H9 (cell line): ENCODE measurements around the gene NCOA1. TPM values are rescaled to one million over a fixed set of nuclear protein-coding genes. Genes with fewer than 3 reads are reported as not detected.

Experiments used
- DNase-seq: peaks from one replicate; pipeline ENCODE4 v3.0.0-alpha.2; 2017
- H2AFZ ChIP-seq: one replicate; pipeline ENCODE4 v1.6.1; 2013; ENCODE audit warnings: mild to moderate bottlenecking, low read length, control low read depth, moderate library complexity
- H2AK5ac ChIP-seq: 2 replicates; pipeline ENCODE4 v1.6.1; 2013; ENCODE audit warnings: low read length, control low read depth, mixed read lengths; ENCODE audit not compliant: insufficient read length
- H2BK120ac ChIP-seq: one replicate; pipeline ENCODE4 v1.6.1; 2013; ENCODE audit warnings: low read depth, mild to moderate bottlenecking, low read length, control low read depth, inconsistent platforms; ENCODE audit not compliant: poor library complexity, severe bottlenecking
- H2BK12ac ChIP-seq: 2 replicates; pipeline ENCODE4 v1.6.1; 2013; ENCODE audit warnings: low read length, control low read depth, mixed read lengths, low read depth; ENCODE audit not compliant: insufficient read length
- H2BK15ac ChIP-seq: 2 replicates; pipeline ENCODE4 v1.6.1; 2013; ENCODE audit warnings: low read depth, low read length, control low read depth
- H2BK20ac ChIP-seq: one replicate; pipeline ENCODE4 v1.6.1; 2013; ENCODE audit warnings: low read depth, mild to moderate bottlenecking, low read length, control low read depth, inconsistent platforms; ENCODE audit not compliant: poor library complexity, severe bottlenecking
- H2BK5ac ChIP-seq: 2 replicates; pipeline ENCODE4 v1.6.1; 2013; ENCODE audit warnings: low read length, control low read depth, mixed read lengths; ENCODE audit not compliant: insufficient read length
- H3K14ac ChIP-seq: 2 replicates; pipeline ENCODE4 v1.6.1; 2013; ENCODE audit warnings: low read length, control low read depth; ENCODE audit not compliant: insufficient read depth
- H3K18ac ChIP-seq: 2 replicates; pipeline ENCODE4 v1.6.1; 2013; ENCODE audit warnings: low read depth, mild to moderate bottlenecking, mixed read lengths, low read length, control low read depth; ENCODE audit not compliant: insufficient read length
- H3K23ac ChIP-seq: 2 replicates; pipeline ENCODE4 v1.6.1; 2013; ENCODE audit warnings: low read length, control low read depth, mixed read lengths, low read depth; ENCODE audit not compliant: insufficient read length
- H3K23me2 ChIP-seq: 2 replicates; pipeline ENCODE4 v1.6.1; 2013; ENCODE audit warnings: low read depth, mild to moderate bottlenecking, mixed read lengths, low read length, control low read depth; ENCODE audit not compliant: insufficient read length, poor library complexity, severe bottlenecking
- H3K27ac ChIP-seq: 2 replicates; pipeline ENCODE4 v1.5.1; 2013; ENCODE audit warnings: low read length, control low read depth, mixed read lengths, low read depth; ENCODE audit not compliant: insufficient read length
- H3K27me3 ChIP-seq: 2 replicates; pipeline ENCODE4 v1.6.1; 2013; ENCODE audit warnings: low read length, control low read depth, inconsistent platforms; ENCODE audit not compliant: insufficient read depth
- H3K4ac ChIP-seq: 2 replicates; pipeline ENCODE4 v1.6.1; 2013; ENCODE audit warnings: low read depth, mild to moderate bottlenecking, control low read depth, inconsistent platforms, low read length, moderate library complexity
- H3K4me1 ChIP-seq: 2 replicates; pipeline ENCODE4 v1.6.1; 2013; ENCODE audit warnings: low read length, control low read depth, inconsistent platforms; ENCODE audit not compliant: insufficient read depth
- H3K4me2 ChIP-seq: 2 replicates; pipeline ENCODE4 v1.6.1; 2013; ENCODE audit warnings: low read length, control low read depth, mixed read lengths; ENCODE audit not compliant: insufficient read length, insufficient read depth
- H3K56ac ChIP-seq: 2 replicates; pipeline ENCODE4 v1.6.1; 2013; ENCODE audit warnings: low read depth, mild to moderate bottlenecking, mixed read lengths, low read length, control low read depth; ENCODE audit not compliant: insufficient read length
- H3K79me1 ChIP-seq: 2 replicates; pipeline ENCODE4 v1.6.1; 2013; ENCODE audit warnings: low read depth, mild to moderate bottlenecking, moderate library complexity, low read length, control low read depth, inconsistent platforms; ENCODE audit not compliant: insufficient read depth, poor library complexity, severe bottlenecking
- H3K79me2 ChIP-seq: 2 replicates; pipeline ENCODE4 v1.6.1; 2013; ENCODE audit warnings: low read length, control low read depth, inconsistent platforms; ENCODE audit not compliant: insufficient read depth
- H3K9ac ChIP-seq: 2 replicates; pipeline ENCODE4 v1.6.1; 2013; ENCODE audit warnings: low read length, control low read depth, mixed read lengths; ENCODE audit not compliant: insufficient read length; ENCODE audit errors: extremely low read depth
- H3K9me3 ChIP-seq: one replicate; pipeline ENCODE4 v1.6.1; 2013; ENCODE audit warnings: low read depth, low read length, inconsistent platforms; ENCODE audit not compliant: control insufficient read depth
- H3T11ph ChIP-seq: one replicate; pipeline ENCODE4 v1.6.1; 2013; ENCODE audit warnings: mild to moderate bottlenecking, low read length, control low read depth, inconsistent platforms
- H4K20me1 ChIP-seq: one replicate; pipeline ENCODE4 v1.6.1; 2013; ENCODE audit not compliant: control insufficient read depth, insufficient read length, insufficient read depth
- H4K5ac ChIP-seq: 2 replicates; pipeline ENCODE4 v1.6.1; 2013; ENCODE audit warnings: low read depth, mild to moderate bottlenecking, mixed read lengths, low read length, control low read depth; ENCODE audit not compliant: insufficient read length
- H4K8ac ChIP-seq: replicated peaks from 2 replicates; pipeline ENCODE4 v1.6.1; 2013; ENCODE audit warnings: low read length, control low read depth, mixed read lengths, low read depth; ENCODE audit not compliant: insufficient read length
- H4K91ac ChIP-seq: 2 replicates; pipeline ENCODE4 v1.6.1; 2013; ENCODE audit warnings: low read depth, mild to moderate bottlenecking, moderate library complexity, mixed read lengths, low read length, control low read depth; ENCODE audit not compliant: insufficient read length
- H3K27ac Mint-ChIP-seq, 3 experiments: 2 replicates in 2 of 3; 3 replicates in 1 of 3; pipeline ENCODE4 v1.8.0; 2020 to 2021; ENCODE audit warnings: mixed read lengths in 3 of 3, mild to moderate bottlenecking in 1 of 3, moderate library complexity in 1 of 3
- H3K27me3 Mint-ChIP-seq: 2 replicates; pipeline ENCODE4 v1.8.0; 2021; ENCODE audit warnings: low read depth, mild to moderate bottlenecking, moderate library complexity, mixed read lengths
- H3K36me3 Mint-ChIP-seq, 3 experiments: 2 replicates in 2 of 3; 3 replicates in 1 of 3; pipeline ENCODE4 v1.8.0; 2020 to 2021; ENCODE audit warnings: low read depth in 3 of 3, mixed read lengths in 3 of 3; ENCODE audit not compliant: insufficient read depth in 1 of 3
- H3K4me1 Mint-ChIP-seq, 2 experiments: 2 replicates each; pipeline ENCODE4 v1.8.0; 2020; ENCODE audit warnings: mixed read lengths in 2 of 2
- H3K4me3 Mint-ChIP-seq, 2 experiments: 2 replicates in 1 of 2; 3 replicates in 1 of 2; pipeline ENCODE4 v1.8.0; 2020 to 2021; ENCODE audit warnings: mild to moderate bottlenecking in 2 of 2, mixed read lengths in 2 of 2, moderate library complexity in 1 of 2
- H3K9me3 Mint-ChIP-seq, 2 experiments: 2 replicates in 1 of 2; 3 replicates in 1 of 2; pipeline ENCODE4 v1.8.0; 2020; ENCODE audit warnings: mild to moderate bottlenecking in 2 of 2, mixed read lengths in 2 of 2, moderate library complexity in 1 of 2
- CTCF ChIP-seq: fragments of 200-600 bp; sonication (generic); conservative IDR thresholded peaks from 3 replicates; pipeline ENCODE4 v1.8.0; 2021; ENCODE audit warnings: antibody characterized with exemption, mild to moderate bottlenecking
- WGBS: extraction: QIAGEN DNeasy Blood & Tissue Kit; methylation state at CpG from one replicate; pipeline ENCODE4 v1.1.7; 2013; ENCODE audit warnings: missing lambda C conversion rate, low lambda C conversion rate, mixed read lengths; ENCODE audit not compliant: insufficient read length; ENCODE audit errors: extremely low coverage; 5-methylcytosine and 5-hydroxymethylcytosine counted together
- total RNA-seq: library from RNA; stranded (reverse); gene quantifications from 2 replicates; pipeline ENCODE4 v1.2.1, GENCODE V29; 2021

NCOA1 gene
- total RNA-seq, 1 experiment from 2014 or later, result 14.8 TPM

GRCh38 chr2:24742730-24743129 is 251.7 kb downstream of the NCOA1 start:
- Histone ChIP-seq H3K9me3 (no peaks in the 10 kb centered on the region), H3K27ac (no peak overlapping the region), H2BK120ac (no peak overlapping the region), H2BK12ac (no peak overlapping the region), H3K9ac (no peak overlapping the region), H3K27me3 (no peaks in the 10 kb centered on the region), H2BK15ac (no peak overlapping the region), H3T11ph (no peak overlapping the region), H3K18ac (no peak overlapping the region), H3K56ac (no peak overlapping the region), H3K23ac (no peak overlapping the region), H3K79me1 (no peaks in the 10 kb centered on the region), H3K23me2 (no peaks in the 10 kb centered on the region), H3K14ac (no peak overlapping the region), H4K5ac (no peak overlapping the region), H4K20me1 (no peaks in the 10 kb centered on the region), H2BK20ac (no peak overlapping the region), H3K4me2 (no peak overlapping the region), H2BK5ac (no peak overlapping the region), H2AK5ac (no peak overlapping the region), H3K4me1 (no peaks in the 10 kb centered on the region), H2AFZ (no peak overlapping the region), H4K91ac (no peak overlapping the region), H3K4ac (no peak overlapping the region), H3K79me2 (no peaks in the 10 kb centered on the region), H4K8ac (no peak overlapping the region)
- Mint-ChIP-seq H3K9me3 (no peaks in the 10 kb centered on the region), H3K27ac (no peak overlapping the region), H3K4me3 (no peak overlapping the region), H3K36me3 (no peaks in the 10 kb centered on the region), H3K4me1 (no peaks in the 10 kb centered on the region), H3K27me3 (no peaks in the 10 kb centered on the region)
- TF ChIP-seq CTCF, result no peak
- no peak for DNase-seq
- no CpG with 5 or more reads among the region's 1 CpG for WGBS
